Fibroblast of lung (primary cell): Measurements from ENCODE around the gene GPR68.
"Not testable (repeated sequence)": the region's sequence is repeated elsewhere in the genome, so short reads cannot be mapped to it uniquely, and the experiment has no call there.

Experiments used
- CTCF ChIP-seq, 2 donors: IDR thresholded peaks in 1 of 2; conservative IDR thresholded peaks in 1 of 2; 1 replicate in 1 of 2; 2 replicates in 1 of 2; pipeline ENCODE4 v1.5.1; 2011 to 2012; ENCODE audit warnings: low read length in 2 of 2, control low read depth in 1 of 2, inconsistent platforms in 1 of 2, low read depth in 1 of 2, mild to moderate bottlenecking in 1 of 2
- EZH2 ChIP-seq: IDR thresholded peaks from 2 replicates; pipeline ENCODE4 v1.5.1; 2012; ENCODE audit warnings: low read length, control low read depth, mild to moderate bottlenecking; ENCODE audit errors: missing control alignments

- not testable (repeated sequence) for TF ChIP-seq CTCF (conservative IDR thresholded peaks at IDR 0.05 in 1 of 2, IDR thresholded peaks at IDR 0.05 in 1 of 2; ENCODE audit: low read depth in 1 of 2, low read length in 2 of 2); EZH2
These were observed 43.7 kb downstream of the GPR68 start for GRCh38 chr14:91200802-91201201.
